MM.1S (cell line): ENCODE data around the gene LMF1.
"Not testable (repeated sequence)": the region's sequence is repeated elsewhere in the genome, so short reads cannot be mapped to it uniquely, and the experiment has no call there.

Source experiments
- EZH2 ChIP-seq: fragments of 300-600 bp; sonication (generic); optimal IDR thresholded peaks from 2 replicates; pipeline ENCODE3; 2017; ENCODE audit warnings: low read depth, mild to moderate bottlenecking, antibody characterized with exemption, low read length, mixed read lengths
- EZH2phosphoT487 ChIP-seq: fragments of 300-600 bp; sonication (generic); IDR thresholded peaks from 2 replicates; pipeline ENCODE4 v1.6.1; 2018; ENCODE audit warnings: antibody characterized with exemption, low read length
- TF ChIP-seq, protein P1 (sequence below): fragments of 300-600 bp; sonication (generic); IDR thresholded peaks from 2 replicates; pipeline ENCODE4 v1.5.1; 2016; ENCODE audit warnings: antibody characterized with exemption, low read length, mixed read lengths

DNA sequence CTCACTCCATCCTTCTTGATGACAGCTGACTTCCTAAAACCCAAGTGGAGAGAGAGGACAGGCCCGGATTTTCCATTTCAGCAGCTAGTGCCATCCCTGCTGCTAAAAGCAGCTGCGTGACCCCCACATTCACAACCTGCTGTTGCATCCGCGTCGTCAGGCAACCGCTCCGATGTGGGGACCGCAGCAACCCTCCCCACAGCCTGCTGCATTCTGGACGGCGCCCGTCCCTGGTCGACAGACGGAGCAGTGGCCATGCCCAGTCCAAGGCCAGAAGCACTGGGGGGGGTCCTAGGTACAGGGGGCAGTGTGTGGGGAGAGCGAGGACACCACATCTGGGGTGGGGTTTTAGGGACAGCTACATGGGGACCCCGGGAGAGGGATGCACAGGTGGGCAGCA is 82.3 kb downstream of the LMF1 start:
- TF ChIP-seq, protein P1, sequence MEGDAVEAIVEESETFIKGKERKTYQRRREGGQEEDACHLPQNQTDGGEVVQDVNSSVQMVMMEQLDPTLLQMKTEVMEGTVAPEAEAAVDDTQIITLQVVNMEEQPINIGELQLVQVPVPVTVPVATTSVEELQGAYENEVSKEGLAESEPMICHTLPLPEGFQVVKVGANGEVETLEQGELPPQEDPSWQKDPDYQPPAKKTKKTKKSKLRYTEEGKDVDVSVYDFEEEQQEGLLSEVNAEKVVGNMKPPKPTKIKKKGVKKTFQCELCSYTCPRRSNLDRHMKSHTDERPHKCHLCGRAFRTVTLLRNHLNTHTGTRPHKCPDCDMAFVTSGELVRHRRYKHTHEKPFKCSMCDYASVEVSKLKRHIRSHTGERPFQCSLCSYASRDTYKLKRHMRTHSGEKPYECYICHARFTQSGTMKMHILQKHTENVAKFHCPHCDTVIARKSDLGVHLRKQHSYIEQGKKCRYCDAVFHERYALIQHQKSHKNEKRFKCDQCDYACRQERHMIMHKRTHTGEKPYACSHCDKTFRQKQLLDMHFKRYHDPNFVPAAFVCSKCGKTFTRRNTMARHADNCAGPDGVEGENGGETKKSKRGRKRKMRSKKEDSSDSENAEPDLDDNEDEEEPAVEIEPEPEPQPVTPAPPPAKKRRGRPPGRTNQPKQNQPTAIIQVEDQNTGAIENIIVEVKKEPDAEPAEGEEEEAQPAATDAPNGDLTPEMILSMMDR = not testable (repeated sequence)
- not testable (repeated sequence) for TF ChIP-seq EZH2phosphoT487, EZH2
